Ectodermal cell (in vitro differentiated cells): ENCODE measurements around the gene CDK3.

Experiments
- H3K27ac ChIP-seq: 2 replicates; pipeline ENCODE4 v1.7.0; 2013; ENCODE audit warnings: mild to moderate bottlenecking, low read depth, low read length; ENCODE audit not compliant: insufficient read depth, poor library complexity, severe bottlenecking
- H3K27me3 ChIP-seq: 2 replicates; pipeline ENCODE4 v1.7.0; 2013; ENCODE audit warnings: mild to moderate bottlenecking, low read length; ENCODE audit not compliant: insufficient read depth, control insufficient read depth, poor library complexity, severe bottlenecking
- H3K36me3 ChIP-seq: one replicate; pipeline ENCODE4 v1.7.0; 2013; ENCODE audit warnings: low read length; ENCODE audit not compliant: control insufficient read depth, insufficient read depth
- H3K4me1 ChIP-seq: one replicate; pipeline ENCODE4 v1.7.0; 2013; ENCODE audit warnings: low read length; ENCODE audit not compliant: control insufficient read depth, insufficient read depth
- H3K4me3 ChIP-seq: 2 replicates; pipeline ENCODE4 v1.7.0; 2013; ENCODE audit warnings: low read depth, low read length, control low read depth; ENCODE audit not compliant: insufficient read depth
- H3K9me3 ChIP-seq: 2 replicates; pipeline ENCODE4 v1.7.0; 2013; ENCODE audit warnings: mild to moderate bottlenecking, low read length, moderate library complexity; ENCODE audit not compliant: control insufficient read depth
- WGBS, 2 experiments: methylation state at CpG; one replicate each; pipeline ENCODE4 v1.1.7; 2013; ENCODE audit warnings: missing lambda C conversion rate in 2 of 2; 5-methylcytosine and 5-hydroxymethylcytosine counted together

The CDK3 gene

DNA sequence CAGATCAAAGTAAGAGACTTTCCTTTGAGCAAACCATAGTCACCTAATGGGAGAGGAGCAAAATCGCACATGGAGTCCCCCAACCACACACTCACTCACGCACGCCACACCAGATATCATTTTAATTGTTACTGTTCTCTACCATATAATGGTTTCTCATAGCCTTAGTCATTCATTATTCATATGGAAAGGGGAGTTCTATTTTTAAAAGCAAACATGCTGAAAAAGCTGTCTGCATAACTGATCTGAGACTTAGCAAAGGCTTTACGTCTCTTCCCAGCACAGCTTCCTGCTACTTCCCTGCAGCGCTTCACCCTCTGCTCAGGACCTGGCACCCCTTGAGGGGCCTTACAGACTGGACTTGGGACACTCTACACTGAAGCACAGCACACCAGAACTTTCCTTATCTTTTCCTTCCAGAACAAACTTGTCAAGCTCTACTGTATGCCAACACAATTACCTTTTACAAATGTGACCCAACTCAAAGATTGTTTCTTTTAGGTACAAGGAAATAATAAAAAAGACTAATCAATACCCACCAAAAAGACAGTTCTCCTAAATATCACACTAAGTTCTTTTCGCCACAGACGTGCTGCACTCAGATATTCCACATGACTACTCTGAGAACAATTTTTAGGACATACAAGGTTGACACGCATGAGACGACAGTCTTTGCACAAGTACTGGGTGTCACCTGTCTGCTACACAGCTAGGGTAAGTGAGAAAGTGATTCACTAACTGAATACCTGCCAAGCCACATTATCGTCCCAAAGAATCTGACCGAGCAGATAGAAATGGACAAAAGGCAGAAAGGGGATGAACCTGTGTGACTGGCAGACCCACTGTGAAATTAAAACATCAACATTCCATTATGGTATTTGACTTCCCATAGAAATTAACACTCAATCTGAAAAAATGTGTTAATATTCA, 50.1 kb downstream of the CDK3 start:
- Histone ChIP-seq H3K36me3 (peaks cover 38% of the 10 kb centered on the region), H3K9me3 (no peaks in the 10 kb centered on the region), H3K4me1 (no peaks in the 10 kb centered on the region), H3K27me3 (no peaks in the 10 kb centered on the region), H3K4me3 (no peak overlapping the region), H3K27ac (no peak overlapping the region)
- WGBS, 2 experiments: 95 to 97% methylated on average over 11 of the region's 11 CpGs

DNA sequence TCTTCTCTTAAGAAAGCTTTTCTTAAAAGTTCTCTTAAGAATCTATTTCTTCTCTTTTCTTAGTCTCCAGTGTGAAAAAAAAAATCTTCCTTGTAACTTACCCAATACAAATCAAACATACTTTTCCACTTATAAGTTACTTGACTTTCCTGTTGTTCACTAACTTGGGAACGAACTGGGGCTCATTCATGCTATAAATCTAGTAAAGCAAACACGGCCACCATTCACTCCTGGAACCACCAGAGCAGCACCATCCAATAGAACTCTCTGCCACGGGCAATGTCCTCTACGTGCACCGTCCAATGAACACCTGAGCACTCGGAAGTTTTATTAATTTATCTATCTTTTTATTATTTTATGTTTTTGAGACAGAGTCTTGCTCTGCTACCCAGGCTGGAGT, 50.9 kb downstream of the CDK3 start:
- H3K4me1 ChIP-seq: no peaks in the 10 kb centered on the region
- H3K9me3 ChIP-seq: no peaks in the 10 kb centered on the region
- H3K4me3 ChIP-seq: no peak overlapping the region
- H3K36me3 ChIP-seq: peaks cover 41% of the 10 kb centered on the region
- H3K27me3 ChIP-seq: no peaks in the 10 kb centered on the region
- H3K27ac ChIP-seq: no peak overlapping the region
- 87 to 98% methylated on average over 6 of the region's 6 CpGs for WGBS, 2 experiments

DNA sequence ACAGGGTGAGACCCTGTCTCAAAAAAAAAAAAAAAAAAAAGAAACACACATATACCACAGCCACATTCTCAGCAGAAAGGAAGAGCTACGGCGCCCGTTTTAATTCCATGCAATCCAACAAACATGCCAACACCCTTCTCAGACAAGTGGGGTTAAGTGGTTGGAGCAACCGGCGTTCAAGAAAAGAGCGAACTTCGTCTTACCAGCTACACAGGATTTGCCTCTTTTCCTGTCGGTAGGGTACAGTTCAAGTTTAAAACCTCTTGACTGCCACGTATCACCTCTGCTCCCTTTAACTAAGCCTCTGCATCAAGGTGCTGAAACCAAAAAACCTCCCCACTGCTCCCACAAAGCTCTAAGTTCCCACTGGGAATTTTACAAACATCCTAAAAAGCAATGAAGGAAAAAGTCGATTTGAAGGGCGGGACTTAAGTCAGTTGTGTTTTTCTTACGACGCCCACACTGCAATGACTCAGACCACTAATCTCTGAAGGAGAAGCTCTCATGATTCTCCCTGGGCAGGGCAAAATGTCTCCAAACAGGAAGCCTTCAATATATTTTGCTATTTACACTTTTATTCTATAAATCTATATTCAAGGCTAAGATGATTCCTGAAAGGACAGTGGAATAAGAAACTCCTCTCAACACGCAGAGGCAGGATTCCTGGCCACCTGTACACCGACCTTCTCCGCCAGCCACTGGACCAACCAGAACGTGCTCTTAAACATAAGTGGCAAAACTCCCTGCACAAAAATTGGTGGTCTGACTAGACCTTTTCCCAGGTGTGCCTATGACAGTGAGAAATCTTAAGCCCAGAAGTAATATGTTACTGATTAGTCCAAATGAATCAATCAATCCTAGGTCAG, 52.8 kb downstream of the CDK3 start:
- Histone ChIP-seq H3K36me3 (peaks cover 43% of the 10 kb centered on the region), H3K4me1 (no peaks in the 10 kb centered on the region), H3K27me3 (no peaks in the 10 kb centered on the region), H3K27ac (no peak overlapping the region), H3K4me3 (no peak overlapping the region), H3K9me3 (no peaks in the 10 kb centered on the region)
- 95 to 96% methylated on average over 17 of the region's 17 CpGs for WGBS, 2 experiments

DNA sequence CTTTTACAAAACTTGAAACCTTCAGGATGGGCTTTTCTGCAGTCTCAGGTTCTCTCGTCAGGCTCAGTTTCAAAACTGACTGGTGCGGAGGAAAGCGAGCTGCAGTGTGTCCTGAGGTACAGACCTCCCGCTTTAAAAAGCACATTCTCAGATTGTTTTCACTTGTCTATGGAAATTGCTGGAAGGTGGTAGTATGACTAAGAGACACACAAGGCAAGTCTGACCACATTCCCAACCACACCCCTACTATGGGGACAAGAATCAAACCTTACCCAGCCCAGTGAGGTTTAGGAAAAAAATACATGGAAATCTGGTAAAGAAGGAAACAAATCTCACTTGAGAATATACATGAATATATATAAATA, 53.4 kb downstream of the CDK3 start:
- WGBS, 2 experiments: 96 to 99% methylated on average over 4 of the region's 4 CpGs
- Histone ChIP-seq H3K27ac (no peak overlapping the region), H3K36me3 (peaks cover 42% of the 10 kb centered on the region)

More for the DNA sequence above, 53.4 kb downstream of the CDK3 start:
- no peaks in the 10 kb centered on the region for H3K4me1 ChIP-seq
- H3K4me3 ChIP-seq: no peak overlapping the region
- no peaks in the 10 kb centered on the region for H3K9me3 ChIP-seq
- no peaks in the 10 kb centered on the region for H3K27me3 ChIP-seq
